Fibroblast of gingiva (primary cell): Measurements from ENCODE around the gene GABRR2.
A peak's percentile ranks its signal among the peaks of the same experiment; 100 is the strongest.
"Not testable (repeated sequence)": the region's sequence is repeated elsewhere in the genome, so short reads cannot be mapped to it uniquely, and the experiment has no call there.

ENCODE experiments used
- DNase-seq: peaks from one replicate; pipeline ENCODE4 v3.0.0-alpha.2; 2011; ENCODE audit warnings: low read depth

Gene GABRR2

GRCh38 chr6:89257346-89257745 is 57.8 kb downstream of the GABRR2 start:
- no peak for DNase-seq

GRCh38 chr6:89255417-89255816 is 59.7 kb downstream of the GABRR2 start:
- DNase-seq, result no peak

- no peak for DNase-seq
Measured at GRCh38 chr6:89254569-89254968, 60.5 kb downstream of the GABRR2 start.

- DNase-seq, result no peak
Measured at GRCh38 chr6:89252907-89253306, 62.2 kb downstream of the GABRR2 start.

GRCh38 chr6:89251976-89252375 is 63.1 kb downstream of the GABRR2 start:
- no peak for DNase-seq

GRCh38 chr6:89251170-89251569 is 63.9 kb downstream of the GABRR2 start:
- no peak for DNase-seq

- DNase-seq, result no peak
Measured at GRCh38 chr6:89250239-89250638, 64.9 kb downstream of the GABRR2 start.

- no peak for DNase-seq
Measured at GRCh38 chr6:89244241-89244985, 70.7 kb downstream of the GABRR2 start.

- peak; percentile 31 for DNase-seq
Measured at GRCh38 chr6:89243331-89243629, 71.8 kb downstream of the GABRR2 start.

- DNase-seq, result peak; percentile 48
Measured at GRCh38 chr6:89242574-89243330, 72.3 kb downstream of the GABRR2 start.

GRCh38 chr6:89239338-89239737 is 75.8 kb downstream of the GABRR2 start:
- no peak for DNase-seq

GRCh38 chr6:89237158-89237557 is 77.9 kb downstream of the GABRR2 start:
- DNase-seq, result no peak

- not testable (repeated sequence) for DNase-seq
Measured at GRCh38 chr6:89233605-89234004, 81.5 kb downstream of the GABRR2 start.

GRCh38 chr6:89222712-89223039 is 92.4 kb downstream of the GABRR2 start:
- no peak for DNase-seq

- DNase-seq, result no peak
Measured at GRCh38 chr6:89221971-89222711, 93.0 kb downstream of the GABRR2 start.

GRCh38 chr6:89221129-89221528 is 94.0 kb downstream of the GABRR2 start:
- DNase-seq, result no peak

- DNase-seq, result no peak
Measured at GRCh38 chr6:89217299-89217910, 97.7 kb downstream of the GABRR2 start, which contains the start of gene GABRR1. Gene GABRR1, minus strand, starts transcription at chr6:89217358. Its CDS starts 36 bp downstream, at chr6:89217322.

GRCh38 chr6:89216411-89216810 is 98.7 kb downstream of the GABRR2 start:
- no peak for DNase-seq

GRCh38 chr6:89215391-89215790 is 99.7 kb downstream of the GABRR2 start:
- no peak for DNase-seq

- DNase-seq, result no peak
Measured at GRCh38 chr6:89214197-89214596, 100.9 kb downstream of the GABRR2 start.

GRCh38 chr6:89212472-89212871 is 102.6 kb downstream of the GABRR2 start:
- no peak for DNase-seq

GRCh38 chr6:89209457-89209856 is 105.6 kb downstream of the GABRR2 start:
- DNase-seq, result no peak

GRCh38 chr6:89208551-89208950 is 106.5 kb downstream of the GABRR2 start:
- DNase-seq, result no peak
